Mesothelial cell of epicardium (in vitro differentiated cells): ENCODE measurements around the gene FN3KRP. TPM values are rescaled to one million over a fixed set of nuclear protein-coding genes. Genes with fewer than 3 reads are reported as not detected.
A peak's percentile ranks its signal among the peaks of the same experiment; 100 is the strongest.

Source experiments
- DNase-seq, 2 experiments: peaks; one replicate each; pipeline ENCODE4 v3.0.0; 2021; ENCODE audit warnings: low spot score in 2 of 2; ENCODE audit not compliant: unreplicated experiment in 2 of 2
- H3K27ac Mint-ChIP-seq: 2 replicates; pipeline ENCODE4 v1.8.0; 2021; ENCODE audit warnings: mixed read lengths
- H3K27me3 Mint-ChIP-seq: 2 replicates; pipeline ENCODE4 v1.8.0; 2021; ENCODE audit warnings: low read depth, mixed read lengths
- H3K36me3 Mint-ChIP-seq: 2 replicates; pipeline ENCODE4 v1.8.0; 2021; ENCODE audit warnings: mixed read lengths
- H3K4me1 Mint-ChIP-seq: 2 replicates; pipeline ENCODE4 v1.8.0; 2021; ENCODE audit warnings: mixed read lengths
- H3K4me3 Mint-ChIP-seq: 2 replicates; pipeline ENCODE4 v1.8.0; 2021; ENCODE audit warnings: mild to moderate bottlenecking, moderate library complexity, mixed read lengths
- H3K9me3 Mint-ChIP-seq: 2 replicates; pipeline ENCODE4 v1.8.0; 2021; ENCODE audit warnings: mixed read lengths
- total RNA-seq: library from RNA; stranded (reverse); gene quantifications from 3 replicates; pipeline ENCODE4 v1.2.1, GENCODE V29; 2021
- TF ChIP-seq, protein P1 (sequence below): fragments of 200-600 bp; sonication (generic); IDR thresholded peaks from one replicate; pipeline ENCODE4 v1.5.0; 2021; ENCODE audit warnings: antibody characterized with exemption; ENCODE audit not compliant: unreplicated experiment

Gene FN3KRP
- total RNA-seq, 1 donor from 2014 or later, result 30.3 TPM

DNA sequence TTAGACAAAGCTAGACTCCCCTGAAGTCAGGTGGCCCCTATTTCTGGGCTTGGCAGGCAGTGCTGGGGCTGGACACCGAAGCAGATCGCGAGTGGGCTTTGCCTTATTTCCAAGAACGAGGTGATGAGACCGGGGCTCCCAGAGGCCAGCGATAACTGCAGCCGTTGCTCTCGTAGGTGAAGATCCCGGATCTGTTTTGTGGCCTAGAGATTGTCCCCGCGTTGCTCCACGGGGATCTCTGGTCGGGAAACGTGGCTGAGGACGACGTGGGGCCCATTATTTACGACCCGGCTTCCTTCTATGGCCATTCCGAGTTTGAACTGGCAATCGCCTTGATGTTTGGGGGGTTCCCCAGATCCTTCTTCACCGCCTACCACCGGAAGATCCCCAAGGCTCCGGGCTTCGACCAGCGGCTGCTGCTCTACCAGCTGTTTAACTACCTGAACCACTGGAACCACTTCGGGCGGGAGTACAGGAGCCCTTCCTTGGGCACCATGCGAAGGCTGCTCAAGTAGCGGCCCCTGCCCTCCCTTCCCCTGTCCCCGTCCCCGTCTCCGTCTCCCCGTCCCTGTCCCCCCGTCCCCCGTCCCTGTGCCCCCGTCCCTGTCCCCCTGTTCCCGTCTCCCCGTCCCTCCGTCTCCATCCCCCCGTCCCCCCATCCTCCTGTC, 33.9 kb downstream of the FN3KRP start:
- Mint-ChIP-seq H3K27ac (peak overlapping the region; percentile 12), H3K9me3 (peaks cover 19% of the 10 kb centered on the region), H3K36me3 (peaks cover 21% of the 10 kb centered on the region), H3K4me3 (peak overlapping the region; percentile 47), H3K4me1 (peaks cover 27% of the 10 kb centered on the region), H3K27me3 (no peaks in the 10 kb centered on the region)
- TF ChIP-seq, protein P1, sequence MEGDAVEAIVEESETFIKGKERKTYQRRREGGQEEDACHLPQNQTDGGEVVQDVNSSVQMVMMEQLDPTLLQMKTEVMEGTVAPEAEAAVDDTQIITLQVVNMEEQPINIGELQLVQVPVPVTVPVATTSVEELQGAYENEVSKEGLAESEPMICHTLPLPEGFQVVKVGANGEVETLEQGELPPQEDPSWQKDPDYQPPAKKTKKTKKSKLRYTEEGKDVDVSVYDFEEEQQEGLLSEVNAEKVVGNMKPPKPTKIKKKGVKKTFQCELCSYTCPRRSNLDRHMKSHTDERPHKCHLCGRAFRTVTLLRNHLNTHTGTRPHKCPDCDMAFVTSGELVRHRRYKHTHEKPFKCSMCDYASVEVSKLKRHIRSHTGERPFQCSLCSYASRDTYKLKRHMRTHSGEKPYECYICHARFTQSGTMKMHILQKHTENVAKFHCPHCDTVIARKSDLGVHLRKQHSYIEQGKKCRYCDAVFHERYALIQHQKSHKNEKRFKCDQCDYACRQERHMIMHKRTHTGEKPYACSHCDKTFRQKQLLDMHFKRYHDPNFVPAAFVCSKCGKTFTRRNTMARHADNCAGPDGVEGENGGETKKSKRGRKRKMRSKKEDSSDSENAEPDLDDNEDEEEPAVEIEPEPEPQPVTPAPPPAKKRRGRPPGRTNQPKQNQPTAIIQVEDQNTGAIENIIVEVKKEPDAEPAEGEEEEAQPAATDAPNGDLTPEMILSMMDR, result no peak
- DNase-seq, result no peak

DNA sequence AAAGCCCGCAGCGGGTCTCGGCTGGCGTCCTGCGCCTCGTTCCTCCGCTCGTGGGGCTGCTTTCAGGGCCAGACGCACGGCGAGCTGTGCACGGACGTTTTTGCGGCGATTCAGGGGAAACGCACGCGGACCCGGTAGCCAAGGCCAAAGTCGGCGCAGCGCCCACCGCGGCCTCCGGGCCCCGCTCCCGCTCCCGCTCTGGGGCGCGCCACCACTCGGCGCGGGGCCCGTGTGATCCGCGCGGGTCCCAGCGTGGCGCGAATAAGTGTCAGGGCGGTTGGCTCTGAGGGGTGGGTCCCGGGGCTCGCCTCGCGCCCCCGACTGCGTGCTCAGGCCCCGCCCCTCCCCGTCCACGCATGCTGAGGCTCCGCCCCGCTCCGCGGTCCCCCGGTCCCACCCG, 34.7 kb downstream of the FN3KRP start:
- H3K9me3 Mint-ChIP-seq, result peaks cover 15% of the 10 kb centered on the region
- H3K27me3 Mint-ChIP-seq, result no peaks in the 10 kb centered on the region
- peaks cover 16% of the 10 kb centered on the region for H3K36me3 Mint-ChIP-seq
- H3K27ac Mint-ChIP-seq, result no peak overlapping the region
- H3K4me1 Mint-ChIP-seq, result peaks cover 34% of the 10 kb centered on the region
- no peak for DNase-seq
- H3K4me3 Mint-ChIP-seq, result peak overlapping the region; percentile 59
- TF ChIP-seq, protein P1, result no peak

DNA sequence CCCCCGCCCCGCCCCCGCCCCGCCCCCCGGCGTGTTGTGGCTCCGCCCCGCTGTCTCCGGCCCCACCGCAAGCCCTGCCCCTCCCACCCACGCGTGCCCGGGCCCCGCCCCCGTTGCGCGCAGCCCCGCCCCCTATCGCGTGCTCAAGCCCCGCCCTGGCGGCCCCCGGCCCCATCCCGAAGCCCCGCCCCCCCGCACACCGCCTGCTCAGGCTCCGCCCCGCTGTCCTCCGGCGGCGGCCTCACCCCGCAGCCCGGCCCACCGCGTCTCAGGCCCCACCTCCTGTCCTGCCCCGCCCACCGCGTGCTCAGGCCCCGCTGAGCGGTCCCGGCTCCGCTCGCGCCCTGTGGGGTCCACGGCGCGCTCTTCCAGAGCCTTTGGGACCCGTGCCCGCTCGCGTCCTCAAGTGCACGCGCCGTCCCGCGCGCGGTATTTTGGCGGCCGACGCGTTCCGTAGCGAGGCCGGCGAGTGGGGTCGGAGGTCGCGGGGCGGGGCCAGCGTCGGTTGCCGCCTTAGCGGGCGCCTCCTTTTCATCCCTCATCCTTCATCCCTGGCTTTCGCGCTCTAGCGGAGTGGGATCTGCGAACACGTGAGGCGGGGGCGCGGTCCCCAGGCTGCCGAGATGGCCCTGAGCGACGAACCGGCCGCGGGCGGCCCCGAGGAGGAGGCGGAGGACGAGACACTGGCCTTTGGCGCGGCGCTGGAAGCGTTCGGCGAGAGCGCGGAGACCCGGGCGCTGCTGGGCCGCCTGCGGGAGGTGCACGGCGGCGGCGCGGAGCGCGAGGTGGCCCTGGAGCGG, 35.3 kb downstream of the FN3KRP start, which contains the start of gene TBCD:
TBCD (plus strand) TSS at position 495 of the 800 bp plus-strand sequence; CDS start at position 624, 129 bp downstream.
- peaks cover 12% of the 10 kb centered on the region for H3K9me3 Mint-ChIP-seq
- DNase-seq, result peak; percentile 93 to 96
- H3K4me1 Mint-ChIP-seq, result peaks cover 35% of the 10 kb centered on the region
- peak within 1 kb of the TSS; percentile 40 for H3K27ac Mint-ChIP-seq
- H3K4me3 Mint-ChIP-seq, result peak within 1 kb of the TSS; percentile 79
- TF ChIP-seq, protein P1, result no peak
- H3K36me3 Mint-ChIP-seq, result peaks cover 14% of the 10 kb centered on the region
- no peaks in the 10 kb centered on the region for H3K27me3 Mint-ChIP-seq

DNA sequence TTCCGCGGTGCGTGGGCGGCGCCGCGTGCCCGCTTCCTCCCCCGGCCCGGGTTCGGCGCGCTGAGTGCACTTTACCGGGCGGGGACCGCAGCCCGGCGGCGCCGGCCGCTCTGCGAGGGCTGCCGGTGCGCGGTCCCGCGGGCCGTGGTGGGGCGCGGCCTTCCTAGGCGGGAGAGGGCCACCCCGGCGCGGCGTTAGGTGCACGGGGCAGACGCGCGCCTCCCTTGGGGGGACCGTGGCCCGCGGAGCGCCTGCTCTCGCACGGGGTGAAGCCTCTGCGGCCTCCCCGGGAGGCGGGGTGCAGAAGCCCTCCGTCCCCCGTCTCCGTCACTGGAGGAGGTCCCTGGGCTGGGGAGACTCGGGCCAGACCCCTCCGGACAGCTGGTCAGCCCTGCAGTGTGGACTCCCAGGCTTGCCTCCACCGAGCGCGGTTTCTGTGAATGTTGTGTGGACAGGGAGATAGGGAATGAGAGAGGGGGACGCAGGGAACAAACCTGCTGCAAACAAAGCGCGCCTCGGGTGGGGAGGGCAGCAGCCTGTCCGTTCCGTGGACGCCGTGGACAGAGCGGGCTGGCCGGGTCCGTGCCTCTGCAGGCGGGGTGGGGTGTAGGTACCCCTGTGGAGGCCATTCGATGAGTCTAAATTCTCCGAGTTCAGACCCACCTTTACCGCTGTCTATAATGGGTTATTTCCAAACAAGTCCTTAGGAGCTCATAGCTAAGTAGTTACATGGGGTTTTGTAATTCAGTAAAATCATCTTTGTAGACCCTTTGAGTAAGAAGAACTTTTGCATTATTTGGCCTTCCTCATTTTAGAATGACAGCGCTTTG, 36.1 kb downstream of the FN3KRP start:
- peaks cover 35% of the 10 kb centered on the region for H3K4me1 Mint-ChIP-seq
- H3K9me3 Mint-ChIP-seq, result peaks cover 8% of the 10 kb centered on the region
- peak in 1 of 2 experiments; percentile 64 for DNase-seq
- H3K27me3 Mint-ChIP-seq, result no peaks in the 10 kb centered on the region
- TF ChIP-seq, protein P1, result no peak
- H3K27ac Mint-ChIP-seq, result peak overlapping the region; percentile 40
- peaks cover 10% of the 10 kb centered on the region for H3K36me3 Mint-ChIP-seq
- peak overlapping the region; percentile 79 for H3K4me3 Mint-ChIP-seq

DNA sequence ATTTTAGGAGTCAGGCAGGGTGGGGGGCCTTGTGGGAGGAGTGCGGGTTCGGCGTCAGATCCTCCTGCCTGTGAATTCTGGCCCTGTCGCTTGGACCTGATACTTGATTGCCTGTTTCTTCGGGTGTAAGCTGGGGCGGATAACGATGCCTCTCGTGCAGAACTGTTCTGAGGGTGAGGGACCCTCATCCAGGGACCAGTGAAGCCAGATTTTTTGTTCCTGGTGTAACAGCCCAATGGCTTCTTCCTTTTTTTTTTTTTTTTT, 36.6 kb downstream of the FN3KRP start:
- no peak for DNase-seq
- Mint-ChIP-seq H3K27me3 (no peaks in the 10 kb centered on the region), H3K4me1 (peaks cover 35% of the 10 kb centered on the region), H3K27ac (peak overlapping the region; percentile 40), H3K9me3 (peaks cover 5% of the 10 kb centered on the region), H3K36me3 (peaks cover 10% of the 10 kb centered on the region), H3K4me3 (peak overlapping the region; percentile 79)
- TF ChIP-seq, protein P1, result no peak
